ENCODE measurements around the gene SIMC1. TPM values are rescaled to one million over a fixed set of nuclear protein-coding genes. Genes with fewer than 3 reads are reported as not detected.
"Not testable (repeated sequence)": the region's sequence is repeated elsewhere in the genome, so short reads cannot be mapped to it uniquely, and the experiment has no call there.

Gene SIMC1
- 16.2 and 17.7 TPM in 2 replicates for total RNA-seq (2021)
- long read RNA-seq, transcript SIMC1-203 (10 exons, 2,694 nt): major isoform, 31 of 51 reads
- long read RNA-seq, partial matches to known transcripts: 10 of 51 reads
- long read RNA-seq, other reads (novel, unspliced or antisense): 8 of 51 reads

GRCh38 chr5:176237971-176238644, at the start of gene SIMC1:
Gene SIMC1 (plus strand): TSS chr5:176238424. CDS start chr5:176238509, 85 bp downstream.
- H3K4me2 ChIP-seq (ENCODE audit: insufficient read depth, insufficient read length, low read length); H3K23ac ChIP-seq (ENCODE audit: insufficient read length, low read depth, low read length): not testable (repeated sequence)

More at GRCh38 chr5:176237971-176238644, at the start of gene SIMC1:
- not testable (repeated sequence) for H3K18ac ChIP-seq (ENCODE audit: insufficient read length, low read depth, low read length); H3K4ac ChIP-seq (ENCODE audit: low read depth, low read length); H4K91ac ChIP-seq (ENCODE audit: insufficient read length, low read depth, low read length); H3K4me1 Mint-ChIP-seq; H3T11ph ChIP-seq (ENCODE audit: low read length); H4K5ac ChIP-seq (ENCODE audit: insufficient read length, low read depth, low read length); H3K9ac ChIP-seq (ENCODE audit: extremely low read depth, insufficient read length, low read length); H2AK5ac ChIP-seq (ENCODE audit: insufficient read length, low read length); H4K8ac ChIP-seq (replicated peaks; ENCODE audit: insufficient read length, low read depth, low read length); H3K14ac ChIP-seq (ENCODE audit: insufficient read depth, low read length); H4K20me1 ChIP-seq (ENCODE audit: control insufficient read depth, insufficient read depth, insufficient read length); H3K36me3 Mint-ChIP-seq (ENCODE audit: insufficient read depth in 1 of 3, low read depth in 3 of 3); H2BK5ac ChIP-seq (ENCODE audit: insufficient read length, low read length); H3K23me2 ChIP-seq (ENCODE audit: insufficient read length, low read depth, low read length, poor library complexity, severe bottlenecking); H2AFZ ChIP-seq (ENCODE audit: low read length); H2BK12ac ChIP-seq (ENCODE audit: insufficient read length, low read depth, low read length); H3K27ac ChIP-seq (ENCODE audit: insufficient read length, low read depth, low read length); H3K27me3 ChIP-seq (ENCODE audit: insufficient read depth, low read length); H3K9me3 ChIP-seq (ENCODE audit: control insufficient read depth, low read depth, low read length); H3K9me3 Mint-ChIP-seq; H3K79me1 ChIP-seq (ENCODE audit: insufficient read depth, low read depth, low read length, poor library complexity, severe bottlenecking); H3K27ac Mint-ChIP-seq; H3K4me1 ChIP-seq (ENCODE audit: insufficient read depth, low read length); H2BK20ac ChIP-seq (ENCODE audit: low read depth, low read length, poor library complexity, severe bottlenecking); H3K79me2 ChIP-seq (ENCODE audit: insufficient read depth, low read length); H3K56ac ChIP-seq (ENCODE audit: insufficient read length, low read depth, low read length); H2BK15ac ChIP-seq (ENCODE audit: low read depth, low read length); H2BK120ac ChIP-seq (ENCODE audit: low read depth, low read length, poor library complexity, severe bottlenecking)
- peaks cover 16% of the 10 kb centered on the region for H3K27me3 Mint-ChIP-seq (ENCODE audit: low read depth)
- peak within 1 kb of the TSS; percentile 60 to 74; a peak in 4 of 5 replicates for H3K4me3 Mint-ChIP-seq
- WGBS (ENCODE audit: extremely low coverage, insufficient read length, low lambda C conversion rate): no CpG with 5 or more reads among the region's 81 CpGs
- peak; percentile 59 for DNase-seq
